Measurements from ENCODE around the gene ABTB1.
A peak's percentile ranks its signal among the peaks of the same experiment; 100 is the strongest.

Gene ABTB1

GRCh38 chr3:127672429-127673190, at the start of gene ABTB1:
Gene ABTB1, plus strand, starts transcription at chr3:127672952. Its CDS starts 74 bp downstream, at chr3:127673026.
- DNase-seq, result peak; percentile 87

GRCh38 chr3:127624063-127624462, 48.7 kb upstream of the ABTB1 start:
- DNase-seq, result no peak

- DNase-seq, result no peak
These were observed 46.9 kb upstream of the ABTB1 start for GRCh38 chr3:127625821-127626220.

DNA sequence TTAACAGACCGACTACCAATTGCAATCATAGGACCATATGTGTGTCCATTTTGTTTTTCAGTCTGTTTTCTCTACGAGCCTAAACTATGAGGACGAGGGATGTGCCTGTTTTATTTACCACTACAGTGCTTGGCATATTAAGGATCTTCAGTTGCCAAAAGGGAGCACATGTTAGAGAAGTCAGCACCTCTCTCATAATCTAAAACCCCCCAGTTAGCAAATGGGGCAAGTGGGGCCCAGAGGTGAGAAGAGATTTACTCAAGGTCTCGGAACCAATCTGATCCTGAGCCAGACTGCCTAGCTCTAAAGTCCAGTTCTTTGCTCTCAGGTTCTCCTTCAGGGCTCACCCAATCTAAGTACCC, 44.3 kb upstream of the ABTB1 start:
- DNase-seq, result no peak

GRCh38 chr3:127628788-127629466, 43.8 kb upstream of the ABTB1 start, which contains the start of gene PODXL2:
Gene PODXL2, plus strand, starts transcription at chr3:127629185. Its CDS starts 35 bp downstream, at chr3:127629220.
- DNase-seq, result peak; percentile 44 to 47

DNA sequence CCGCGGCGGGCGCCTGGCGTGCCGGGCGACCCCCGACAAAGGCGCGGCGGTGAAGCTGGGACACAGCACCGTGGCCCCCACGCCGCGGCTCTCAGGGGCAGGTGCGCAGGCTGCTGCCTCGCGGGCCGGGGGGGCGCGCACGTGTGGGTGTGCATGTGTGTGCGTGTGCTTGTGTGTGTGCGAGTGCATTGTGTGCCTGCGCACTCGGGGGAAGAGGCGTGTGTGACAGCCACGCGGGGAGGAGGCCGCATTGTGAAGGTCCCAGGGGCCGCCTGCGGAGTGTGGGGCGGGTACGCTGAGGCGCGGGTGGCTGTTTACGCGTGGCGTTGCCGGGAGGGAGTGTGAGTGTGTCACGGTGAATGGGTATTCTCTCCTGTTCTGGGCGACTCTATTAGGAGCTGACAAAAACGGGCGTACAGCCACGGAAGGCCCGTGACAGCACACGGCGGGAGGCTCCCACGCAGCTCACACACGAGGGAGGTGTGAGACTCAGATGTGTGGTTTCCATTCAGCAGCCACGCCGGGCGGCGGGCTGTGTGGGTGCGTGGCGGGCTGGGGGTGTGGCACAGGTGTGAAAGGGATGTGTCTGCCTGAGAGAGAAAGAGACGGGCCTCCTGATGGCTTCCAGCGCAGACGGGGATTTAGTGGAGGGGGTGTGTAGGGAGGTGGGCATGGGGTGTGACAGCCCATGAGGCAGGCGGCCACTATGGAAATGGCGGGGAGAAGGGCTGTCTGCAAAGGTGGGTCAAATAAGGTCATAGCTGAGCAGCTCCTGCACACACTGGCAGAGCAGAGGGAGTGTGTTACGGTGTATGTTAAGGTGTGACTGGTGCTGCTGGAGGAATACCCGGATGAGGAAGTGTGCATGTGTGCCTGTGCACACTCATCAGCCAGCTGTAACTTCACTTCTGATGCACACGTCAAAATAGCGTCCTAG, 43.0 kb upstream of the ABTB1 start:
- DNase-seq, result peak; percentile 41 to 46

DNA sequence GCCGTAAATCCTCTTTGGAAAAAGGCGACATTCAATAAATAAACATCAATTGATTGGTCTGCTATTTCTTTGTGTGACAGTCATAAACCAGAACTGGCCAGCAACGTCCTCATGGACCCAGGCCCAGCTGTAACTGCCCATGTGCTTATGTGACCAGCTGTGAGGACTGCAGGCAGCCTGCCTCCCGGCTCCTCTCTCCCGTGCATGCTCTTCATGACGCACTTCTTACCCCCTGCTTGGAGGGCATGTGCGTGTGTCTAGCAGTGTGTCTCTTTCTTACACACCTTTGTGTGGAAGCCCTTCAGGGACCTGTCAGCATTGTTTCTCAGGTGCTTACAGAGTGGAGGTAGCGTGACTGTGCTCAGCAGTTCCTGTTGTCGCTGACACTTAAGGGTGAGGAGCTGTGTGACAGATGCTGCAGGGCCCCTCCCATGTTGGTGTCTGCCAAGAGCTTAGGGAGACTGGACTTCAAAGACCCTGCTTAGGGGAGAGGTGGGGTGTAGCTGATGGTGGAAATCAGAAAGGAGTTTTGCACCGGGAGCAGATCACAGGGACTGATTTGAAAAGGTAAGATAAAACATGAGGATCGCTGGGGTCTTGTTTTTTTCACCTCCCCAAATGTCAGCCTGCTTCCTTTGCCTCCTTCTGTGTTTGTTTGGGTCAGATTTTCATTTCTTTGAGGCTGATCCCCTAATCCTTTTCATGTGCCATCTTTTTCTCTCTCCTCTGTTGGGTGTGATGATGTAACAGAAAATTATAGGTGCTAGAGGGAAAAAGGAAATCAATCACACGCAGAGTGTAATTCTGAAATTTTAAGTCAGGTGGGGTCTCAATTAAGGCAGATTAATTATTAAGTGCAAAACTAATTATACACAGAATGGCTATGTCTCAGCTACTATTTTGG, 41.7 kb upstream of the ABTB1 start:
- DNase-seq, result no peak

- no peak for DNase-seq
These were observed 40.5 kb upstream of the ABTB1 start for GRCh38 chr3:127632035-127632820.

DNA sequence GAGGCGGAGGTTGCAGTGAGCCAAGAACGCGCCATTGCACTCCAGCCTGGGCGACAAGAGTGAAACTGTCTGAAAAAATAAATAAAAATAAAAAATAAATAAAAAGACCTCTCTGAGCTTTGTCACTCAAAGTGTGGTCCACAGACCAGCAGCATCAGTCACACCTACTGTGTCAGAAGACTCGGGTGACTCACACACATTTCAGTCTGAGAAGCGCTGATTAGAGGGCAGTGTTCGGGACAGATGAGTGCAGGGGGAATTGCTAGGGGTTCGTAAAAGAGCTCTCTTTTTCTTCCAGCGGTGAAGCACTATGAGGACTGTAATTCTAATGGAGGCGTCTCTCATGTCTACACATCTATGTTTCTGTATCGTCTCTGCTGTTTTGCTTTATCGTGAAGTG, 38.1 kb upstream of the ABTB1 start:
- no peak for DNase-seq

GRCh38 chr3:127637546-127637945, 35.2 kb upstream of the ABTB1 start:
- DNase-seq, result peak; percentile 6 to 33

GRCh38 chr3:127637971-127638370, 34.8 kb upstream of the ABTB1 start:
- no peak for DNase-seq

DNA sequence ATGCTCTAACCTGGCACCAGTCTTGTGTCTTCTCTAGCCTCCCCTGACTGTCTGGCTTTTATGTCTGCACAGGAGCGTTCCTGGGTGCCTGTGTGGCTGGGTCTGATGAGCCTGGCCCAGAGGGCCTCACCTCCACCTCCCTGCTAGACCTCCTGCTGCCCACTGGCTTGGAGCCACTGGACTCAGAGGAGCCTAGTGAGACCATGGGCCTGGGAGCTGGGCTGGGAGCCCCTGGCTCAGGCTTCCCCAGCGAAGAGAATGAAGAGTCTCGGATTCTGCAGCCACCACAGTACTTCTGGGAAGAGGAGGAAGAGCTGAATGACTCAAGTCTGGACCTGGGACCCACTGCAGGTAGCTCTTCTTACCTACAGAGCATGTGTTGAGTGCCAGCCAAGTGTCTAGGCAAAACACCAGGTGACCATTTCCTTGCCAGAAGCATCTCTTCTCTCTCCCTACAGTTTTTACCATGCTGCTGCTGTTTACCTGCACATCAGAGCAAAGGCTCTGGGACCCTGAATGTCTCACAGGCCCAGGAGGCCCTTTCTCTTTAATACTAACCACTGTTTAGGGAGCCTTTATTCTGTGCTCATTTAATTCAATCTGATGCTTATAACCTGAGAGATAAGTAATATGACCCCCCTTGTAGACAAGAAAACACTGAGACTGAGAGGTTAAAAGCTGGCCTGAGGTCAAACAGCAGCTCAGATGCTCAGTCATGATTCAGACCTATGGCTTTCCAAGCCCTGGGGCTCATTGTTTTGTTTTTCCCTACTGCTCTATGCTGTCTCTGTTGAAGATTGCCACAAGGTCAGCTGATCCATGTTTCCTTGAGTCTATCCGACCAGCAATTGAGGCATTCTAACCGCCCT, 33.3 kb upstream of the ABTB1 start:
- DNase-seq, result no peak

- DNase-seq, result no peak
These were observed 32.8 kb upstream of the ABTB1 start for GRCh38 chr3:127640042-127640355.

GRCh38 chr3:127644641-127645370, 27.9 kb upstream of the ABTB1 start:
- no peak for DNase-seq

- DNase-seq, result no peak
These were observed 27.3 kb upstream of the ABTB1 start for GRCh38 chr3:127645371-127646015.

DNA sequence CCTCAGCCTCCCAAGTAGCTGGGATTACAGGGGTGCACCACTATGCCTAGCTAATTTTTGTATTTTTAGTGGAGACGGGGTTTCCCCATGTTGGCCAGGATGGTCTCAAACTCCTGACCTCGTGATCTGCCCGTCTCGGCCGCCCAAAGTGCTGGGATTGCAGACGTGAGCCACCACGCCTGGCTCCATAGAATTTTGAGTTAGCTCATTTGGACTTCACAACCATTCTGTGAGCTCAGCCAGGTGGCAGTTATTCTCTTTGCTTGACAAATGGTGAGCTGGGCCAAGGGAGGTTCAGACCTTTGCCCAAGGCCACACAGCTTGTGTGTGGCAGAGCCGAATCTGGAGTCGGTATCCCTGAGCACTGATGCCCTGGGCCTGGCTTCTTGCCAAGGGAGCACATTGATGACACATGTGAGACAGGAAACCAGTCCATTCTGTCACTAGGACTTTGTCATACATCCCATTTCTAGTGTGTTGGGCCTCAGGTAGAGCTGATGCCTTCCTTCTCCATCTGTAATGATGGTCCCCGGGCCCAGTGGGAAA, 26.2 kb upstream of the ABTB1 start:
- DNase-seq, result no peak

DNA sequence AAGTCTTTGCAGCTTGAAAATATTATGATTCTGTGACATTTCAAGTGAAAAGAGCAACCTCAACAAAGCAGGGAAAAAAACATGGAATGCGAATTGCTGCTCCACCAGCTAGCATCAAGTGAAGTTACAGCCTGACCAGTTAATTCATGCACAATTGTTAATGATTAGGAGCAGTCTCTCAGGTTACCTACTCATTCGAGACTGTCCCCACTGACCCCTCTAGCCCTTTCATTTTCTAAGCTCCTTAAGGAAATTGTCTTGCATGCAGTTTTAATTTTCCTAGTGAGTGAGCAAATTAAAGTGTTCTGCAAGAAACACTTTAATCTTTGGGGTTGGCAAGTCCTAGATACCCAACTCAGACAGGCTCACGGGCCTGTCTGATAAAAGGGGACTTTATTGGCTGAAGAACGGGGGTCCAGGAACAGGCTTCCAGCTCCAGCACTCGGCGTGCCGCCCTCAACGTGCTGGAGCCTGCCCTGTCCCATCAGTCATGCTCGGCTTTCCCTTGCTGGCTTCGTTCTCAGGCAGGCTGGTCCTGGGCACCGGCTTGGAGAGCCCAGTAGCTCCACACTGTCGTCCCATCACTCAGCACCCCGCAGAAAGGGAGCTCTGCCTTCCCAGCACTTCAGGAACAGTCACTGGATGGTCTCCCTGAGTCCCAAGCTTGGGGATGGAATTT, 25.4 kb upstream of the ABTB1 start:
- no peak for DNase-seq

GRCh38 chr3:127647845-127648204, 24.9 kb upstream of the ABTB1 start:
- DNase-seq, result no peak

Data from CD4-positive, alpha-beta T cell treated with Interleukin-1 beta for 1 hour (primary cell).